ENCODE results near the gene SOWAHB.
"Not testable (repeated sequence)": the region's sequence is repeated elsewhere in the genome, so short reads cannot be mapped to it uniquely, and the experiment has no call there.

The SOWAHB gene

GRCh38 chr4:76896614-76897535 is 1.1 kb downstream of the SOWAHB start:
- H3K4me3 ChIP-seq (ENCODE audit: low read length): no peak overlapping the region
- no peak for DNase-seq (ENCODE audit: low read depth, low spot score)

GRCh38 chr4:76896048-76896447 is 1.9 kb downstream of the SOWAHB start:
- DNase-seq (ENCODE audit: low read depth, low spot score): no peak
- H3K4me3 ChIP-seq (ENCODE audit: low read length): no peak overlapping the region

GRCh38 chr4:76895619-76896018 is 2.3 kb downstream of the SOWAHB start:
- DNase-seq (ENCODE audit: low read depth, low spot score): no peak
- H3K4me3 ChIP-seq (ENCODE audit: low read length): no peak overlapping the region

- DNase-seq (ENCODE audit: low read depth, low spot score): no peak
- H3K4me3 ChIP-seq (ENCODE audit: low read length): no peak overlapping the region
Measured at GRCh38 chr4:76894537-76895255, 3.2 kb downstream of the SOWAHB start.

GRCh38 chr4:76892601-76893000 is 5.3 kb downstream of the SOWAHB start:
- DNase-seq (ENCODE audit: low read depth, low spot score): no peak
- H3K4me3 ChIP-seq (ENCODE audit: low read length): no peak overlapping the region

GRCh38 chr4:76892001-76892400 is 5.9 kb downstream of the SOWAHB start:
- no peak for DNase-seq (ENCODE audit: low read depth, low spot score)

GRCh38 chr4:76886848-76887441 is 11.0 kb downstream of the SOWAHB start:
- H3K4me3 ChIP-seq (ENCODE audit: low read length): no peak overlapping the region
- no peak for DNase-seq (ENCODE audit: low read depth, low spot score)

More at GRCh38 chr4:76892001-76892400, 5.9 kb downstream of the SOWAHB start:
- no peak overlapping the region for H3K4me3 ChIP-seq (ENCODE audit: low read length)

GRCh38 chr4:76886214-76886613 is 11.7 kb downstream of the SOWAHB start:
- H3K4me3 ChIP-seq (ENCODE audit: low read length): no peak overlapping the region
- DNase-seq (ENCODE audit: low read depth, low spot score): no peak

- H3K4me3 ChIP-seq (ENCODE audit: low read length): no peak overlapping the region
- DNase-seq (ENCODE audit: low read depth, low spot score): no peak
Measured at GRCh38 chr4:76883147-76883546, 14.8 kb downstream of the SOWAHB start.

GRCh38 chr4:76882630-76883029 is 15.3 kb downstream of the SOWAHB start:
- no peak for DNase-seq (ENCODE audit: low read depth, low spot score)

GRCh38 chr4:76881375-76881774 is 16.6 kb downstream of the SOWAHB start:
- no peak for DNase-seq (ENCODE audit: low read depth, low spot score)
- no peak overlapping the region for H3K4me3 ChIP-seq (ENCODE audit: low read length)

More at GRCh38 chr4:76882630-76883029, 15.3 kb downstream of the SOWAHB start:
- no peak overlapping the region for H3K4me3 ChIP-seq (ENCODE audit: low read length)

GRCh38 chr4:76879731-76880364 is 18.1 kb downstream of the SOWAHB start:
- no peak overlapping the region for H3K4me3 ChIP-seq (ENCODE audit: low read length)
- DNase-seq (ENCODE audit: low read depth, low spot score): no peak

- not testable (repeated sequence) for H3K4me3 ChIP-seq (ENCODE audit: low read length); DNase-seq (ENCODE audit: low read depth, low spot score)
Measured at GRCh38 chr4:76878641-76879165, 19.2 kb downstream of the SOWAHB start.

- H3K4me3 ChIP-seq (ENCODE audit: low read length): no peak overlapping the region
Measured at GRCh38 chr4:76874176-76874575, 23.8 kb downstream of the SOWAHB start.

GRCh38 chr4:76873495-76873894 is 24.4 kb downstream of the SOWAHB start:
- no peak for DNase-seq (ENCODE audit: low read depth, low spot score)
- no peak overlapping the region for H3K4me3 ChIP-seq (ENCODE audit: low read length)

More at GRCh38 chr4:76874176-76874575, 23.8 kb downstream of the SOWAHB start:
- no peak for DNase-seq (ENCODE audit: low read depth, low spot score)

- H3K4me3 ChIP-seq (ENCODE audit: low read length): no peak overlapping the region
- DNase-seq (ENCODE audit: low read depth, low spot score): no peak
Measured at GRCh38 chr4:76872556-76872955, 25.4 kb downstream of the SOWAHB start.

GRCh38 chr4:76868780-76869179 is 29.2 kb downstream of the SOWAHB start:
- H3K4me3 ChIP-seq (ENCODE audit: low read length); DNase-seq (ENCODE audit: low read depth, low spot score): not testable (repeated sequence)

GRCh38 chr4:76867880-76868655 is 29.9 kb downstream of the SOWAHB start:
- peak; percentile 15 for DNase-seq (ENCODE audit: low read depth, low spot score)
- H3K4me3 ChIP-seq (ENCODE audit: low read length): no peak overlapping the region
